Measurements from ENCODE around the gene TMCO1.
"Not testable (repeated sequence)": the region's sequence is repeated elsewhere in the genome, so short reads cannot be mapped to it uniquely, and the experiment has no call there.

Gene TMCO1, protein sequence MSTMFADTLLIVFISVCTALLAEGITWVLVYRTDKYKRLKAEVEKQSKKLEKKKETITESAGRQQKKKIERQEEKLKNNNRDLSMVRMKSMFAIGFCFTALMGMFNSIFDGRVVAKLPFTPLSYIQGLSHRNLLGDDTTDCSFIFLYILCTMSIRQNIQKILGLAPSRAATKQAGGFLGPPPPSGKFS

DNA sequence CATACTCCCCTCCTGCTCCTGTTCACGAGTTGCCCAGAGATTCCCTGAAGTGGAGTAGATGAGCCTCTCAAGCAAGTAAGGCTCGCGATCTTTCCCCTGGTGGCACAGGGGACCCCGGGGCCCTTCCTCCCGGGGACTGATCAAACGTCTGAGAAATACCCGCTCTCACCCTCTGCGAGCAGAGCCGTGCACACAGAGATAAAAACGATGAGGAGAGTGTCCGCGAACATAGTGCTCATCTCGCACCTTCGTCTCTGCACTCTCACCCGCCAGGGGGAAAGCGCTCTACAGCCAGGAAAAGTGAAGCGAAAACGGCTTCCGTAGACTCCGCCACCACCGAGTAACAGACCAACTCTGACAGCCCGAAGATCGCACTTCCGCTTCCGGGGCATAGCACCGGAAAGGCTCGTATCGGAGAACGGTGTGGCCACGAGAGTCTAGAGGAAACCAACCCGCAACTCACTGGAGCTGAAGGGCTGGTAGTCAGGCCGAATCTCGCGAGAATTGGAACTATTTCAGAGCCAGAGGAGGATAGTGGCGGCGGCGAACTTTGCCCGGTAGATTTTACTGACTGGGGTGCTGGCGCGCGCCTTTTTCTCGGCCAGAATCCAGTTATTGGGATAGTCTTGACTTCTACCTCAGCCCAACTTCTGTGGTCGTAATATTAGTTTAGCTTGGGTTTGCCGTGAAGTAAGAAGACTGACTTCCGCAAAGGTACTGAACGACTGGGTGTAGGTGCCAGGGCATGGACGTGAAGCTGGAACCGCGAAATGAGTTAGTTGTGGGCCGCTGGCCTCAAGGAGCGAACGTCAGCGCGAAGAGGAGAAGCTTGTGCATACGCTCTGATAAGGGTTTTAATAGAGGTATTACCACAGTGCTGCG, at the start of gene TMCO1:
Gene TMCO1 (minus strand): TSS at position 356 of the 882 bp plus-strand sequence. CDS start 117 bp downstream, at position 239.
- DNase-seq: peak; percentile 97

DNA sequence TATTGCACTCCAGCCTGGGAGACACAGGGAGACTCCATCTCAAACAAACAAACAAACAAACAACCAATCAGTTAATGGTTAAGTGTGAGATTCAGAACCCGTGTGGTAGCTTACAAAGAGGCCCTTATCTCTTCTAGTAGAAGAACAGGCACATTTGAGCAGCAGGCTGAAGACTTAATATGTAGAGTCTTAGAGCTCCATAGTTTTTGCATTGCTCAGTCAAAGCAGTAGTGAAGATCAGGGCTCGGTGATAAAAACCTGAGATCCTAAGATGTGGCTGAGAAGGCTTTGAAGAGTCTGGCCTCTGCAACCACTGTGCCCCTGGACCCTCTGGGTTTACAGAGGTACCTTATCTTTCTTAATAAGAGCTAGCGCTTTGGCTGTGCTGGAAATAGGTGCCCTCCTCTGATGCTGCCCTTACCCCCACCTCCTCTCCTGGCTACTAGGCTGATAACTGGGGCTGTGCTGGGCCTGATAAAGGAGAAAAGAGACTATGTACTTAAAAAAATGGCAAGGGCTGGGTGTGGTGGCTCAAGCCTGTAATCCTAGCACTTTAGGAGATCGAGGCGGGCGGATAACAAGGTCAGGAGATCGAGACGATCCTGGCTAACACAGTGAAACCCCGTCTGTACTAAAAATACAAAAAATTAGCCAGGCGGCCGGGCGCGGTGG, 48.3 kb upstream of the TMCO1 start:
- DNase-seq: no peak

DNA sequence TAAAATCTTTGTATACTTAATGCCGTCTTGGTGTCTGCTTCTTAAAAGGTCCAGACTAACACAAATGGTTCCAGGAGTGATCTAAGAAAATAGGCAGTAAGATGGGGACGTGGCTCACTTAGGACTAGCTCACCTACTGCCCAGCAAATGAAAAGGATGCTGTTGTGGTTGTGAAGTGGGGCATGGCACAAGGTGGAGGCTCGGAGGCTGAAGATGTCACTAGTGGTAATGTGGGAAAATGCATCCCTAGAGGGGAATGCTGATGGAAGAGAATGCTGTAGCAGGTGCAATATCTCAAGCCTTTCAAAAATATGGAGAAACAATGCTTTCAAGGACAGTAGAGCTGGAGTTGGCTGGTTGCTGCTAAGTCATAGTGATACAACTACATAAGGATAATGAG, 47.5 kb upstream of the TMCO1 start:
- no peak for DNase-seq

DNA sequence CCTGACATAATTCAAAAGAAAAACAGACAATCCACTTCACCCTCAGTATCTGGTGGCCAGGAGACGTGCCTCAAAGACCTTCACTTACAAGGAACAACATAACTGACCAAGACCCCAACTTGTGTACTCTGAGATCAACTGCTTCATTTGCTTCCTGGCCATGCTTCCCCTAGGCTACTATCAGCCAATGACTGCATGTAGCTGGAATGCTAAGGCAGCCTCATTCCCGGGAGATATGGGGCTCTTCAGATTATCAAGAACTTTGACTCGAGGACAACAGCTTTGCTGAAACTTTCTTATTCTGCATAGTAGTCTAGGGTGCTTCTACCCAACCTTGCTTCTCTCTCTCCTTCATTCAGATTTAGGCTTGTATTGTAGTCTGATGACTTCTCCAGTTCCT, 47.1 kb upstream of the TMCO1 start:
- no peak for DNase-seq

DNA sequence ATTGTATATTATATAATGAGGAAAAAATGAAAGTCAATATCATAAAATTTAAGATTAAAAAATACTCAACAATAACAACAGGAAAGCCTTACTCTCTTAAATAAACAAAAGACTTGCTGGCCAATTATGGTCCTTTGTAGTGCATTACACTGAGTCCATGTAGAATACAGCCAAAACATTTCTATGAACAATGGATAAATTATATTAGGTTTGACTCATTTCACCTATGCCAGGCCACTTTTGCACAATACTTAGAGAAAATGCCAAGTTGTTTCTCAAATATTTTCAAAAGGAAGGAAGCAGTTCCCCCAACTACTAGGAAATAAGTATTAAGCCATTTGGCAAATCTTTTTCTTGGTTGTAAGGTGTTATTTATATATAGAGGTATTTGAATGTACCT, 38.9 kb upstream of the TMCO1 start:
- DNase-seq: no peak

DNA sequence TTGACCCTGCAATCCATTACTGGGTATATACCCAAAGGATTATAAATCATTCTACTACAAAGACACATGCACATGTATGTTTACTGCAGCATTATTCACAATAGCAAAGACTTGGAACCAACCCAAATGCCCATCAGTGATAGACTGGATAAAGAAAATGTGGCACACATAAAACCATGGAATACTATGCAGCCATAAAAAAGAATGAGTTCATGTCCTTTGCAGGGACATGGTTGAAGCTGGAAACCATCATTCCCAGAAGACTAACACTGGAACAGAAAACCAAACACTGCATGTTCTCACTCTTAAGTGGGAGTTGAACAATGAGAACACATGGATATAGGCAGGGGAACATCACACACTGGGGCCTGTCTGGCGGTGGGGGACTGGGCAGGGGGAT, 35.8 kb upstream of the TMCO1 start:
- DNase-seq: not testable (repeated sequence)

DNA sequence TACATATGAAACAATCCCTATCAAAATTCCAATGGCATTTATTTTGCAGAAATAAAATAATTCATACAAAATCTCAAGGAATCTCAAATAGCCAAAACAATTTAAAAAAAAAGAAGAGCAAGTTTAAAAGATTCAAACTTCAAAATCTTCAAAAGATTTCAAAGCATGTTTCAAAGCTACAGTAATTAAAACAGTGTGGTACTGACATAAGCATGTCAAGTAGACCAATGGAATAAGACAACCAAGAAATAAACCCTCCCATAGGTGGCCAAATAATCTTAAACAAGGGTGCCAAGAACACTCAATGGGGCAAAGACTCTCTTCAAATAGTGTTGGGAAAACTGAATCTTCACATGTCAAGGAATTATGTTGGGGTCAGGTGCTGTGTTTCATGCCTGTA, 30.7 kb upstream of the TMCO1 start:
- no peak for DNase-seq

DNA sequence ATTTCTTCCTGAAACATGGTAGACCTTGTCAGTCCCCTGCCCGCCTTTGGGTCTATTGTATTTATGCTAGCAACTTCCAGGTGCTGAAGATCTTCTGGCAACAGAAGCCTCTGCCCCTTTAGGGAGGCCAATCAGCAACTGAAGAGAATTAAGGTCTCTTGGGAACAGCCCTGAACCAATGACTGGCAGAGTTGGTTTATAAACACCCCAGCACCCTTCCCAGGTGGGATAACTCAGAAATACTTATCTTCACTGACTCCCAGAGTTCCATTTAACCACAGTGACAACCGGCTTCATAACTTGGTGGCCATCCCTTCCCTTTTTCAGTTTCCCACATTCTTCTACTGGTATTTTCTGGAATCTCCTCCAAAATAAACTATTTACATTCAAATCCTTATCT, 27.2 kb upstream of the TMCO1 start:
- DNase-seq: no peak

DNA sequence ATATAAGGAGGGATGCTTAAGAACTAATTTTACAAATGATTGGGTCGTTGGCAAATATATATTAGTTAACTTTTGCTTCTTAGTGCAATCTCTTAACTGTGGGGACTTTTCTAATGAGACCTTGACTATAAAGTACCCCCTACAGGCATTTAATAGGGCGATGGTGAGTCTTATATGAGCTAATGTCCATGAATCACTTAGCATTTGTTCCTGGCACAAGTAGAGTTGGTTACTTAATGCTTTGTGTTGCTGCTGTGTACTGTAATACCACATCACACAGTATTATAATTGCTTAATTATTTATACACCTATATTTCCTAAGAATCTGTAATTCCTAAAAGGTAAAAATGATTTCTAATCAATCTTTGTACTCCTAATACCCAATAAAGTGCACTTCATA, 25.3 kb upstream of the TMCO1 start:
- DNase-seq: no peak

DNA sequence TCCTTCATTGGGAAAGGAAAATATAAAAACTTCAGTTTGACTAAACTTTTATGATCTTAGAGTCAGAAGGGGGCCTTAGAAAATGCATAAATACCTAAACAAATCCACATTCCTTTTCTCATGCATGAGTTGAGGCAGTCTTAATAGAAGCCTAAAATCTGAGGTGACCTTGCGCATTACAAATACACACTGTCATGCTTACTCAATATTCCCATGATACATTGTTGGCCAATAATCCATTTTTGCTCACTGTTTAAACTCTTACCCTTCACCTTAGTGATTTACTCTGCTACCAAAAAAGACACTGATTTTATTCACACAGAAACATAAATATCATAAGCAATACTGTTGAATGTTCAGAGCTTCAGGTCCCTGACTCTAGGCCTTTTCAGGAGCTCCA, 19.1 kb upstream of the TMCO1 start:
- DNase-seq: no peak

DNA sequence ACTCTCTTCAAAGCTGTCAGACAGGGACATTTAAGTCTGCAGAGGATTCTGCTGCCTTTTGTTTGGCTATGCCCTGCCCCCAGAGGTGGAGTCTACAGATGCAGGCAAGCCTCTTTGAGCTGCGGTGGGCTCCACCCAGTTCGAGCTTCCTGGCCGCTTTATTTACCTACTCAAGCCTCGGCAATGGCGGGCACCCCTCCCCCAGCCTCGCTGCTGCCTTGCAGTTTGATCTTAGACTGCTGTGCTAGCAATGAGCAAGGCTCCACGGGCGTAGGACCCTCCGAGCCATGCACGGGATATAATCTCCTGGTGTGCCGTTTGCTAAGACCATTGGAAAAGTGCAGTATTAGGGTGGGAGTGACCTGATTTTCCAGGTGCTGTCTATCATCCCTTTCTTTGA, 14.9 kb upstream of the TMCO1 start:
- not testable (repeated sequence) for DNase-seq

DNA sequence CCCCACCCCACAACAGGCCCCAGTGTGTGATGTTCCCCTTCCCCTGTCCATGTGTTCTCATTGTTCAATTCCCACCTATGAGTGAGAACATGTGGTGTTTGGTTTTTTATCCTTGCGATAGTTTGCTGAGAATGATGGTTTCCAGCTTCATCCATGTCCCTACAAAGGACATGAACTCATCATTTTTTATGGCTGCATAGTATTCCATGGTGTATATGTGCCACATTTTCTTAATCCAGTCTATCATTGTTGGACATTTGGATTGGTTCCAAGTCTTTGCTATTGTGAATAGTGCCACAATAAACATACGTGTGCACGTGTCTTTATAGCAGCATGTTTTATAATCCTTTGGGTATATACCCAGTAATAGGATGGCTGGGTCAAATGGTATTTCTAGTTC, 9.5 kb upstream of the TMCO1 start:
- not testable (repeated sequence) for DNase-seq

DNA sequence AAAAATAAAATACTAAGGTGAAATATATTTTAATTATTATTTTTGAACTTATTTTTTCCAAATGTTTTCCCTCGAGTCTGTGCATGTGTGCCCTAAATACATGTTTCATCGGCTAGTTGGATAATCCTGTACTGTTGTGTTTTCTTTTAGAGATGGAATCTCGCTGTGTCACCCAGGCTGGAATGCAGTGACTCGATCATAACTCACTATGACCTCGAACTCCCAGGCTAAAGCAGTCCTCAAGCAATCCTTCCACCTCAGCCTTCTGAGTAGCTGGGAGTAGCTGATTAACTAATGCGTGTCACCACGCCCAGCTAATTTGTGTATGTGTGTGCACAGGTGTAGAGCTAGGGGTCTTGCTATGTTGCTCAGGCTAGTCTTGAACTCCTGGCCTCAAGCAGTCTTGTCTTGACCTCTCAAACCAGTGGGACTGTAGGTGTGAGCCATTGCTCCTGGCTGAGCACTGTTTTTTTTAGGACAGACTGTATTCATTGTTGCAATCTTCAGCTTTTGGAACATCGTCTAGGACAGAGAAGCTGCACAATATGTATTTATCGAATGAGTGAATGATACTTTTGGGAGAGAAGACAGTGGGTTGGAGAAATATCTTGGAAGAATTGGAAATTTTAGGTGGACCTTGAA, 4.8 kb upstream of the TMCO1 start:
- DNase-seq: no peak

DNA sequence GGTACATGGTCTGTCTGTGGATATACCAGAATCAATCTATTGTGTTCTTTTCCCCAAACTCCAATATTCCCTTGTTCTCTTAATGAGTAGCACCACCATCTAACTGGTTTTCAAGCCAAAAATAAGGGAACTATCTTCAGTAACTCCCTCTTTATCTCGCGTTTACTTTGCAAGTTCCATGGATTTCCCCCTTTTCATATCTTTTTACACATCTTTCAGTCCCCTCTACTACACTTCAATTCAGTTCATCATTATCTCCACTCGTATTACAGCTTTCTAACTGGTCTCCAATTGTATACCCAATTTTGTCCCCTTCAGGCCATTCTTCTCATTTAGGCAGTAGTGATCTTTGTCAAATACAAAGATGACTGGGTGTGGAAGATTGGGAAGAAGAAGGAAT, 4.1 kb upstream of the TMCO1 start:
- DNase-seq: no peak

DNA sequence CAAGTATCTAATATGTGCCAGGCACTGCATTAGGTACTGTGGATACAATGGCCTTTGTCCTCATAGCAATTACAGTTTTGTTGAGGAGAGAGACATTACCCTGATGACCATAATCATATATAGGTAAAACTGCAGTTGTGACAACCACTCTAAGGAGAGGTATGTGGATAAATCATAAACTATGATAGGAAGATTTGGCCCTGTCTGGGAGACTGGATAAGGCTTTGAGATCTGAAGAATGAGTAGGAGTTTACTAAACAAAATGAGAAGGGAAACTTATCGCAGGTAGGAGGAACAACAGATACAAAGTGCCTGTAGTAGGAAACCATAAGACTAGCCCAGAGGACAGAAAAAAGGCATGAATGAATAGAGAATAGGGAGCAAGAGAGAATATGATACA, 4.4 kb downstream of the TMCO1 start:
- DNase-seq: no peak

DNA sequence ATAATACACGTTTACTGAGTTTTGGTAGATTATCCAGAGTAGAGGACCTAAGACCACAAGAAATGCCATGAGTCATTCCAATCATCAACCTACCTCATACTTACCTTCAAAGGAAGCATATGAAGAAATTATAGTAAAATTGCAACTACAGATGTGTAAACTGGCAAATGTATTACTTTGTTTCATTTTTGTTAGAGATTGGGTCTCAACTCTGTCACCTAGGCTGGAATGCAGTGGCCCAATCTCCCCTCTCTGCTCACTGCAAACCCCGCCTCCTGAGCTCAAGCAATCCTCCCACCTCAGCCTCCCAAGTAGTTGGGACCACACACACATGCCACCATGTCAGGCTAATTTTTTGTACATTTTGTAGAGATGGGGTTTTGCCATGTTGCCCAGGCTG, 5.2 kb downstream of the TMCO1 start:
- DNase-seq: no peak

DNA sequence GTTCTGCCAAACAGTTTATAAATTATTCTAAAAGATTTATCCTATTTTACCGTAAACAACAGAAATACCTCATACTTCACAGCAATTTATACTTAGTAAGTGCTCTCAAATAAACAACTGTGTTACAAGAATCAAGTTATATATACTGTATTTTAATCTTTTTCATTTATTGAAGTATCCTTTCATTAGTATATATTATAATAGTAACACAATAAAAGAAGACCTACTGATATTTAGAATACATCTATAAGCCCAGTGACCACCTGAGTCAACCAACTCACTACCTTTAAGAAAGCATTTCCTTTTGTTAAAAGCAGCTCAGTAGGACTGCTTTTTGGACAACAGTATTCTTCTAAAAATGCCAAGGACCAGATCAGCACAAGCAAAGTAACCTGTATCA, 5.9 kb downstream of the TMCO1 start:
- no peak for DNase-seq

DNA sequence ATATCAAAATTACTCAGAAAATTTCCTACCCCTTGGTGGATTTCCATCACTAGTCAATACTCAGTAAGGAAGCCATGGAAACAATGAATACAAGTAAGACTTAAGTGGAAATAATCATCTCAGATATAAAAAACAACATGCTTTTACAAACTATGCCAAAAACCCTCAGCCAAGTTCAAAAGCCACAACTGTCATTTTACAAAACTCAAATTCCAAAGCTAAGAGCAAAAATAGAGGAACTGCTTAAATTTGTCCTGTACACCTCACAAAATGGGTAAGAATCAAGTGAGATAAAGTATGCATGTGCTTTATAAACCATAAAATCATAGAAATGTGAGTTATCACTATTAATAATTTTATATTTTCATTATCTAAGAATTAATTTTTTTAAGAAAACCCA, 9.6 kb downstream of the TMCO1 start:
- no peak for DNase-seq

DNA sequence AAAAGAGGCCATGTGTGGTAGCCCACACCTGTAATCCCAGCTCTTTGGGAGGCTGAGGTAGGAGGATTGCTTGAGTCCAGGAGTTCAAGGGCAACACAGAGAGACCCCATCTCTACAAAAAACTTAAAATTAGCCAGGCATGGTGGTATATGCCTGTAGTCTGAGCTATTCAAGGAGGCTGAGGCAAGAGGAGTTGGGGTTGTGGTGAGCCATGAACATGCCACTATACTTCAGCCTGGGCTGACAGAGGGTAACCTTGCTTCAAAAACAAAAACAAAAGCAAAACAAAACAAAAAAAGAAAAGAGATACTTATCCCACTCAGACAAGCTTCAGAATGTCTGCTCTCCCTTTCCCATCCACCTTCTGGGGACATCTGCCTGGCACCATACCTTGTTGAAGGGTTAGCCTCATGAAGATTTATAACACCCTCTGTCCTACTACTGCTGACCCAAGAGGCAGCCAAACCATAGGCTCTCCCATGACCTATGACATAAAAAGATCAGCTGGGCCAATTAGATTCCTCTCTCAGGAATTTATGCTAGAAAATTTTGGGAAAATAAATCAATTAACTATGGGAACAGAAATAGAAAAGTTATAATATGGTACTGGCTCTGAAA, 13.2 kb downstream of the TMCO1 start:
- DNase-seq: no peak

DNA sequence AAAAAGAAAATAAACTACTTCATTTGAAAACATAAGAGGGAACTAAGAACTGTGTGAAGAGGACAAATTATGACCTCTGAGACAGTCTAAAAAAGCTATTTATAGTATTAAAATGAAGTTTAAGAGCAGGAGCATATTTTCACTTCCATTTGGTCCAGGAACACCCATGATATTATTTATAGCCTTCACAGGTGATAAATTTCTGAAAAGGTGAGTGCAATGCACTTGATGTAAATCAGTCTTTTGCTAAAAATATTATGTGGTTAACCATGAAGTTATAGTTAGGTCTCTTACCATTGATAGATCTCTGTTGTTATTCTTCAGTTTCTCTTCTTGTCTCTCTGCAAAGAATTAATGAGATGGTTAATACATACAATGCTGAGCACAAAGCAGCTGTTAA, 14.7 kb downstream of the TMCO1 start:
- DNase-seq: no peak

DNA sequence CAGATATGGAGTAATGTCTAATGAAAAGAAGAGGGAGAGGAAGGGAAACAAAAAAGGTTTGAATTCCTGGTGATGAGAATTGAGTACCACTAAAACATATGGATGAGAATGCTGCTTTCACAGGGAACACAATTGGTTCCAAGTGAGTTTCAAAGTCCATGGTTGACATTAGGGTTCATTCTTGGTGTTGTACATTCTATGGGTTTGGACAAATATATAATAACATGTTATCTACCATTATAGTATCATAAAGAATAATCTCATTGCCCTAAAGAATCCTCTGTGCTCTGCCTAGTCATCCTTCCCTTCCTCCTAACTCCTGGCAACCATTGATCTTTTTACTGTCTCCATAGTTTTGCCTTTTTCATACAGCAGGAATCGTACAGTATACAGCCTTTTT, 20.1 kb downstream of the TMCO1 start:
- DNase-seq: no peak

DNA sequence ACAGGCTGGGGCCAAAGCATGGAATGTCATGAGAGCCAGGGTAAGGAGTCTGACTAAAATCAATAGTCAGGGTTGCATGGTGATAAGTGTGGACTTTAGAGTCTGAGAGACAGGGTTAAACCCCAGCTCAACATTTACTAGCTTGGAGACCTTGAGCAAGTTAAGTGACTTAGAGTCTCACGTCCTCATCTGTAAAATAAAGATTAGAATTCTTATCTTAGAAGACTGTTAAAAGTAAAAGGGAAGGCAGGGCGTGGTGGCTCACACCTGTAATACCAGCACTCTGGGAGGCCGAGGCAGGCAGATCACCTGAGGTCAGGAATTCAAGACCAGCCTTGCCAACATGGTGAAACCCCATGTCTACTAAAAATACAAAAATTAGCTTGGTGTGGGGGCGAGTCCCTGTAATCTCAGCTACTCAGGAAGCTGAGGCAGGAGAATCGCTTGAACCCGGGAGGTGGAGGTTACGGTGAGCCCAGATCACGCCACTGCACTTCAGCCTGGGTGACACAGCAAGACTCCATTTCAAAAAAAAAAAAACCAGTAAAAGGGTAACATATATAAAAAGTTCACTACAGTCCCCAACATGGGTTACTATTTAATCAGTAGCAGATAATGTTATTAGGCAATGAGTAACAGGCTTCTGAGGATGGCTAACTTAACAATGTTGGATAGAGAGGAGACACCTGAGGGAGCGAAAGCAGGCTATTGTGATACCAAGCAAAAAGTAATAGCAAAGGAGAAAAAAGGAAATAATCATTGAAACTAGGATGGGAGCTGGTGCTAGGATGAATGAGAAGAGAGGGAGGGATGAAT, 20.8 kb downstream of the TMCO1 start:
- DNase-seq: no peak
